DOHH2 (cell line): ENCODE data around the gene PSPN.

Experiments used
- EZH2phosphoT487 ChIP-seq: fragments of 200-600 bp; sonication (generic); IDR thresholded peaks from 2 replicates; pipeline ENCODE4 v1.6.1; 2017; ENCODE audit warnings: borderline replicate concordance, mild to moderate bottlenecking, antibody characterized with exemption, low read length, moderate library complexity, mixed read lengths
- TF ChIP-seq, protein P1 (sequence below): fragments of 200-600 bp; sonication (generic); IDR thresholded peaks from one replicate; pipeline ENCODE4 v1.5.1; 2014; ENCODE audit warnings: antibody characterized with exemption, mild to moderate bottlenecking, low read depth, low read length; ENCODE audit not compliant: poor library complexity, severe bottlenecking

DNA sequence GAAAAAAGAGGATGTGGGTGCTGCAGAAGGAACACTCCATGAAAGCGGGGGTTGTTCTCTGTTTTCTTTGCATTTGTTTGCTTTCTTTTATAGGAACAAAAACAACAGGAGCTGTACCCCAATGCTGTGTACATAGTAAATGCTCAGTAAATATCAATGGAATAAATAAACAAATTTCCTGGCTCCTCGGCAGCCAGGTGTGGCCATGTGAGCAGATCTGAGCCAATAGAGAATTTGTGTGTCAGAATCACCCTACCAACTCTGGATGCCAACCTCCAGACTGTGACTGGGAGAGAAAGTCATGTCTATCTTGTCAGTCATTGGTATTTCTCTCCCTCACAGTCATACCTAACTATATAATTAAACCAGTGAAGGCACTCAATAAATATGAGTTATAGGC is 25.0 kb downstream of the PSPN start:
- TF ChIP-seq, protein P1, sequence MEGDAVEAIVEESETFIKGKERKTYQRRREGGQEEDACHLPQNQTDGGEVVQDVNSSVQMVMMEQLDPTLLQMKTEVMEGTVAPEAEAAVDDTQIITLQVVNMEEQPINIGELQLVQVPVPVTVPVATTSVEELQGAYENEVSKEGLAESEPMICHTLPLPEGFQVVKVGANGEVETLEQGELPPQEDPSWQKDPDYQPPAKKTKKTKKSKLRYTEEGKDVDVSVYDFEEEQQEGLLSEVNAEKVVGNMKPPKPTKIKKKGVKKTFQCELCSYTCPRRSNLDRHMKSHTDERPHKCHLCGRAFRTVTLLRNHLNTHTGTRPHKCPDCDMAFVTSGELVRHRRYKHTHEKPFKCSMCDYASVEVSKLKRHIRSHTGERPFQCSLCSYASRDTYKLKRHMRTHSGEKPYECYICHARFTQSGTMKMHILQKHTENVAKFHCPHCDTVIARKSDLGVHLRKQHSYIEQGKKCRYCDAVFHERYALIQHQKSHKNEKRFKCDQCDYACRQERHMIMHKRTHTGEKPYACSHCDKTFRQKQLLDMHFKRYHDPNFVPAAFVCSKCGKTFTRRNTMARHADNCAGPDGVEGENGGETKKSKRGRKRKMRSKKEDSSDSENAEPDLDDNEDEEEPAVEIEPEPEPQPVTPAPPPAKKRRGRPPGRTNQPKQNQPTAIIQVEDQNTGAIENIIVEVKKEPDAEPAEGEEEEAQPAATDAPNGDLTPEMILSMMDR, result no peak
- no peak for TF ChIP-seq EZH2phosphoT487
